ENCODE results near the gene PARVA. TPM values are rescaled to one million over a fixed set of nuclear protein-coding genes. Genes with fewer than 3 reads are reported as not detected.
A peak's percentile ranks its signal among the peaks of the same experiment; 100 is the strongest.

The PARVA gene
- total RNA-seq, 1 donor from 2014 or later, result 144 TPM

DNA sequence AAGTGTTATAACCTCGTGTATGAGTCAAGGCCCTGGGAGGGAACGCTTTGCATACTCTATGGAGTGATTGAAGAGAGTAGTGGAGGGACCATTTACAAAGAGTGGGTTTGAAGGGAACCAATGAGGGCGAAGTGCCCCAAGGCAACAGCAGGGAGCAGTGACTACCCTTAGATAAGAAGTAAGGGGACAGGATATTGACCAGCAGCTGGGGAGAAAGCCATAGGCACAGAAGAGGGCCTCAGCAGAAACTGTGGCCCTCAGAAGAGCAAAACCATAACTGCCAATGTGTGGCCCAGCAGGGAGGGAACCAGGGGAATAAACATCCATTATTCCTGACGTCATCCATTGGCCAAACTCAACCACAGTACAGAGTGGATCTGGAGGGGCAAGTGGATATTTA lies 24.7 kb downstream of the PARVA start:
- Mint-ChIP-seq H3K4me3 (ENCODE audit: unreplicated experiment) (no peak overlapping the region), H3K4me1 (ENCODE audit: unreplicated experiment) (peaks cover 68% of the 10 kb centered on the region), H3K9me3 (ENCODE audit: unreplicated experiment) (no peaks in the 10 kb centered on the region), H3K27ac (ENCODE audit: unreplicated experiment) (peak overlapping the region; percentile 75), H3K36me3 (ENCODE audit: unreplicated experiment) (peaks cover 2% of the 10 kb centered on the region), H3K27me3 (ENCODE audit: unreplicated experiment) (no peaks in the 10 kb centered on the region)
- no peak for DNase-seq (ENCODE audit: extremely low spot score, unreplicated experiment)
- TF ChIP-seq, protein P1, sequence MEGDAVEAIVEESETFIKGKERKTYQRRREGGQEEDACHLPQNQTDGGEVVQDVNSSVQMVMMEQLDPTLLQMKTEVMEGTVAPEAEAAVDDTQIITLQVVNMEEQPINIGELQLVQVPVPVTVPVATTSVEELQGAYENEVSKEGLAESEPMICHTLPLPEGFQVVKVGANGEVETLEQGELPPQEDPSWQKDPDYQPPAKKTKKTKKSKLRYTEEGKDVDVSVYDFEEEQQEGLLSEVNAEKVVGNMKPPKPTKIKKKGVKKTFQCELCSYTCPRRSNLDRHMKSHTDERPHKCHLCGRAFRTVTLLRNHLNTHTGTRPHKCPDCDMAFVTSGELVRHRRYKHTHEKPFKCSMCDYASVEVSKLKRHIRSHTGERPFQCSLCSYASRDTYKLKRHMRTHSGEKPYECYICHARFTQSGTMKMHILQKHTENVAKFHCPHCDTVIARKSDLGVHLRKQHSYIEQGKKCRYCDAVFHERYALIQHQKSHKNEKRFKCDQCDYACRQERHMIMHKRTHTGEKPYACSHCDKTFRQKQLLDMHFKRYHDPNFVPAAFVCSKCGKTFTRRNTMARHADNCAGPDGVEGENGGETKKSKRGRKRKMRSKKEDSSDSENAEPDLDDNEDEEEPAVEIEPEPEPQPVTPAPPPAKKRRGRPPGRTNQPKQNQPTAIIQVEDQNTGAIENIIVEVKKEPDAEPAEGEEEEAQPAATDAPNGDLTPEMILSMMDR (IDR thresholded peaks at IDR 0.05), result no peak

DNA sequence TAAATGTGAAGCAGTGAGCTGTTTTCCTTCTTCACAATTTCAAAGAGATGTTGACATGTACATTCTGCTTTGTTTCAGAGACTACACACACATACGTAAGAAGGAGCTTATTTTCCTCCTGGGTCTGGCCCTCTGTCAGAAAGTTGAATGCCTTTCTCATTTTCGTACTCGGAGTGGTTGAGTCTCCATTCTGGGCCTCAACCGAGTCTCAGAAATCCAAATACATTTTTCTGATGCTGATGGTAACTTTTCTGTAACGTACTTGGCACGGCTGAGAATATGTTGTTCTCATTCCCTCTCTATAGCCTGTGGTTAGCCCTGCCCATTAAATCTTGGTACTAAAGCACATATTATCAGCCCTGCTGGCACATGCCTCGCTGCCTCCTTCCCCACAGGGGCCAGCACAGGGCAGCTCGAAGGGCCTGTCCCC lies 25.3 kb downstream of the PARVA start:
- Mint-ChIP-seq H3K4me3 (ENCODE audit: unreplicated experiment) (no peak overlapping the region), H3K27me3 (ENCODE audit: unreplicated experiment) (no peaks in the 10 kb centered on the region), H3K9me3 (ENCODE audit: unreplicated experiment) (no peaks in the 10 kb centered on the region), H3K27ac (ENCODE audit: unreplicated experiment) (peak overlapping the region; percentile 78), H3K4me1 (ENCODE audit: unreplicated experiment) (peaks cover 69% of the 10 kb centered on the region), H3K36me3 (ENCODE audit: unreplicated experiment) (peaks cover 2% of the 10 kb centered on the region)
- TF ChIP-seq, protein P1 (IDR thresholded peaks at IDR 0.05), result no peak
- DNase-seq (ENCODE audit: extremely low spot score, unreplicated experiment), result no peak

DNA sequence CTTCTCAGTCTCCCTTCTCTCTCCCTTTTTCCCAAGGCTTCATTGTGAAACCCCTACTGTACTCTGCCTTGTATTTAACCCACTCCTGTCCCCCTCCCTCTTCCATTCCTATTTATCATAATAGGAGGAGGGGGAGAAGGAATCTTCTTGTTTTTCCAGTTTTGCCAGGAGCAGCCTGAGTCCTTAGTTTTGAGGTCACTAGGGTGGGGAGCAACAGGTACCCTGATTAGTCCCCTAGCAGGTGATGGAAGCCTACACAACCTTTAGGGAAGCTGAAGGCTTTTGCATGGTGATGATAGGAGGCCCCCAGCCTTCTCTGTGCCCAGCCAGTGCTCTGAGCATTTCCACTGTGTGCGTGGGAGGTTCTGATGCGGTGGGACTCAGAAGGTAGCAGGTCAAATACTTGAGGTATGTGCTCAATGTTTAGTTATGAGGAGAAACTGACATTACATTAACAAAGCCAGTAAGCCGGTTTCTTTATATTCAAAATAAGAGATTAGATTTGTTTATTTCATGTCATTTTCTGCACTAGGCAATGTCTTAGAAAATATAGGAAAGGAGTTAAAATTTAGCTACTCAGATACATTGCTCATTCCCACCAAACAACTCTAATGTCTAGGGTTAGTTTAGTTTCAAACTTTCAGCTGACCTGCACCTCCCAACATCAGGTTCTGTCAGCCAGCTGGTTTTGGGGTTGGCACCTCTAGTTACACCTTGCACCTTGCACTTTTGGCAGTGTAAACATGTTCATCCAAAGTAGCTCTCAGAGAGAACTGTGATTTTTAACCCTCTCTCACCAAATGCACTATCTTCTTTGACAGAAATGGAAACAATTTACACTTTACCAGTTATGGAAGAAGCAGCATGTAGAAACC lies 26.0 kb downstream of the PARVA start:
- no peaks in the 10 kb centered on the region for H3K27me3 Mint-ChIP-seq (ENCODE audit: unreplicated experiment)
- H3K9me3 Mint-ChIP-seq (ENCODE audit: unreplicated experiment), result no peaks in the 10 kb centered on the region
- peaks cover 69% of the 10 kb centered on the region for H3K4me1 Mint-ChIP-seq (ENCODE audit: unreplicated experiment)
- H3K4me3 Mint-ChIP-seq (ENCODE audit: unreplicated experiment), result no peak overlapping the region
- TF ChIP-seq, protein P1 (IDR thresholded peaks at IDR 0.05), result no peak
- DNase-seq (ENCODE audit: extremely low spot score, unreplicated experiment), result no peak
- H3K36me3 Mint-ChIP-seq (ENCODE audit: unreplicated experiment), result peaks cover 2% of the 10 kb centered on the region
- peak overlapping the region; percentile 78 for H3K27ac Mint-ChIP-seq (ENCODE audit: unreplicated experiment)

DNA sequence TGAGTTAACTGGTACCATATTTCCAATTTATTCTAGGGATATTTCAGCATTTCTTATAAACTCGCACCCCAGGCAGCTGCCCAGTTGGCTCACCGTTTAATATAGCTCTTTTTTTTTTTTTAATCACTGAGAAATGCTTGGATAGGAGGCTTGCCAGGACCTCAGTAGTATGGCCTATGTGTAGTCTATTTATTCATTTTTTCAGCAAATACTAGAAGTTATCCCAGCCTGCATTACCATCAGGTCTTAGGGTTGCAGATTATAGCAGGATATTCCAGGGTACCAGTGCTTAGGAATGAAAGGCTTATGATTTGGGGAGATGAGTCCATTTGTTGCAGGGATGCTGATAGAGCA lies 26.6 kb downstream of the PARVA start:
- no peak for DNase-seq (ENCODE audit: extremely low spot score, unreplicated experiment)
- no peak overlapping the region for H3K4me3 Mint-ChIP-seq (ENCODE audit: unreplicated experiment)
- H3K36me3 Mint-ChIP-seq (ENCODE audit: unreplicated experiment), result peaks cover 2% of the 10 kb centered on the region
- no peaks in the 10 kb centered on the region for H3K9me3 Mint-ChIP-seq (ENCODE audit: unreplicated experiment)
- TF ChIP-seq, protein P1 (IDR thresholded peaks at IDR 0.05), result no peak
- peak overlapping the region; percentile 55 for H3K27ac Mint-ChIP-seq (ENCODE audit: unreplicated experiment)
- peaks cover 68% of the 10 kb centered on the region for H3K4me1 Mint-ChIP-seq (ENCODE audit: unreplicated experiment)
- H3K27me3 Mint-ChIP-seq (ENCODE audit: unreplicated experiment), result no peaks in the 10 kb centered on the region

DNA sequence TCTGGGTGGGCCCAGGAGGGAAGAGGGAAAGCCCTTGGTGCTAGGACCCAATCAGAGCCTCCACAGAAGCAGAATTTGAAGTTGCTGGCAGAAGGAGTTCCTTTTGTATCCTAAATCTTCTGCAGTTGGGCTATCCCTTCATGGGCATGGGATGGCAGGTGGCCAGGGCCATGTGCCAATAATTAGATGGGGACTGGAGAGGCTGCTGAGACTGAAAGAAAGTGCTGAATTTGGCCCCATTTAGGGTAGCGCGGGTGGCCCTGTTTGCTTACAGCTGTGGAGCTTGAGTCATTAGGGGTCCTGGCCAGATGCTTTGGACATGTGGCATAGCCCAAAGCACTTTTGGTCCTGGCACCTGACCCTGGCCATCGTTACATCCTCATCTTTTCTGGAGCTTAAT lies 27.1 kb downstream of the PARVA start:
- DNase-seq (ENCODE audit: extremely low spot score, unreplicated experiment), result no peak
- H3K9me3 Mint-ChIP-seq (ENCODE audit: unreplicated experiment), result no peaks in the 10 kb centered on the region
- H3K4me1 Mint-ChIP-seq (ENCODE audit: unreplicated experiment), result peaks cover 67% of the 10 kb centered on the region
- no peak overlapping the region for H3K4me3 Mint-ChIP-seq (ENCODE audit: unreplicated experiment)
- TF ChIP-seq, protein P1 (IDR thresholded peaks at IDR 0.05), result no peak
- H3K27me3 Mint-ChIP-seq (ENCODE audit: unreplicated experiment), result no peaks in the 10 kb centered on the region
- peaks cover 2% of the 10 kb centered on the region for H3K36me3 Mint-ChIP-seq (ENCODE audit: unreplicated experiment)
- H3K27ac Mint-ChIP-seq (ENCODE audit: unreplicated experiment), result peak overlapping the region; percentile 55

Data from osteocyte (in vitro differentiated cells).